B cell (primary cell): ENCODE measurements around the gene FADS1. TPM values are rescaled to one million over a fixed set of nuclear protein-coding genes. Genes with fewer than 3 reads are reported as not detected.

ENCODE experiments used
- ATAC-seq: fragments of 200-7000 bp; cut with Tn5 transposase; one replicate; pipeline ENCODE4 v1.10.0; 2021; ENCODE audit warnings: low read depth, mild to moderate bottlenecking, moderate number of reproducible peaks, moderate library complexity
- CTCF ChIA-PET: fragments of 350-600 bp; sonication (Branson Sonifier 250); formaldehyde crosslinking; loops from one replicate; lab custom pipeline; 2021; ENCODE audit warnings: antibody characterized with exemption, inconsistent platforms; lab: Charles Lee
- POLR2A ChIA-PET: fragments of 350-600 bp; sonication (Branson Sonifier 250); formaldehyde crosslinking; loops from one replicate; lab custom pipeline; 2021; ENCODE audit warnings: antibody characterized with exemption; lab: Charles Lee
- DNase-seq: peaks from one replicate; pipeline ENCODE4 v3.0.0; 2013
- H2AFZ ChIP-seq: 2 replicates; pipeline ENCODE4 v1.6.1; 2012; ENCODE audit warnings: mild to moderate bottlenecking, low read depth, low read length; ENCODE audit not compliant: insufficient read depth, poor library complexity, severe bottlenecking
- H3K27ac ChIP-seq, 2 donors: 1 replicate in 1 of 2; 2 replicates in 1 of 2; pipeline ENCODE4 v1.5.1; 2012 to 2013; ENCODE audit warnings: low read length in 2 of 2, mild to moderate bottlenecking in 2 of 2, moderate library complexity in 1 of 2
- H3K27me3 ChIP-seq, 4 experiments: fragments of 200-600 bp in 1 of 4; sonication (generic) in 1 of 4; replicated peaks in 1 of 4; 1 replicate in 2 of 4; 2 replicates in 2 of 4; pipeline versions ENCODE4 v1.6.1 to v1.7.0; 2013 to 2016; ENCODE audit warnings: low read length in 3 of 4, mild to moderate bottlenecking in 2 of 4, mixed read lengths in 1 of 4, moderate library complexity in 1 of 4; ENCODE audit not compliant: insufficient read depth in 4 of 4, control insufficient read depth in 3 of 4; ENCODE audit errors: control extremely low read depth in 1 of 4
- H3K36me3 ChIP-seq, 2 experiments: replicated peaks in 1 of 2; 1 replicate in 1 of 2; 2 replicates in 1 of 2; pipeline versions ENCODE4 v1.6.1 to v1.7.1; 2013; ENCODE audit warnings: low read length in 1 of 2; ENCODE audit not compliant: insufficient read depth in 2 of 2, control insufficient read depth in 1 of 2; ENCODE audit errors: control extremely low read depth in 1 of 2, extremely low read depth in 1 of 2
- H3K4me1 ChIP-seq, 2 donors: fragments of 200-600 bp in 1 of 2; sonication (generic) in 1 of 2; 1 replicate in 1 of 2; 2 replicates in 1 of 2; pipeline versions ENCODE4 v1.5.1 to v1.6.1; 2013 to 2017; ENCODE audit warnings: low read length in 2 of 2; ENCODE audit not compliant: control insufficient read depth in 2 of 2, insufficient read depth in 2 of 2
- H3K4me2 ChIP-seq: replicated peaks from 2 replicates; pipeline ENCODE3; 2012; ENCODE audit warnings: mild to moderate bottlenecking, low read depth, low read length; ENCODE audit not compliant: poor library complexity, severe bottlenecking
- H3K4me3 ChIP-seq, 5 experiments: fragments of 200-600 bp in 1 of 5; sonication (generic) in 1 of 5; 1 replicate in 3 of 5; 2 replicates in 2 of 5; pipeline versions ENCODE4 v1.5.1 to v1.7.0; 2011 to 2016; ENCODE audit warnings: low read length in 4 of 5, mild to moderate bottlenecking in 4 of 5, low read depth in 2 of 5, control low read depth in 1 of 5, moderate library complexity in 1 of 5; ENCODE audit not compliant: insufficient read depth in 1 of 5; ENCODE audit errors: control extremely low read depth in 1 of 5, extremely low read depth in 1 of 5
- H3K79me2 ChIP-seq: fragments of 200-600 bp; sonication (generic); one replicate; pipeline ENCODE4 v1.6.0; 2016; ENCODE audit warnings: low read length; ENCODE audit not compliant: control insufficient read depth, insufficient read depth
- H3K9ac ChIP-seq: fragments of 200-600 bp; sonication (generic); 2 replicates; pipeline ENCODE4 v1.6.1; 2017; ENCODE audit warnings: mild to moderate bottlenecking, low read length, moderate library complexity
- H3K9me3 ChIP-seq, 3 donors: one replicate each; pipeline versions ENCODE4 v1.6.1 to v1.7.1; 2013; ENCODE audit warnings: low read length in 2 of 3; ENCODE audit not compliant: control insufficient read depth in 2 of 3, insufficient read depth in 1 of 3; ENCODE audit errors: control extremely low read depth in 1 of 3
- H4K20me1 ChIP-seq: 2 replicates; pipeline ENCODE4 v1.6.0; 2012; ENCODE audit warnings: mild to moderate bottlenecking, low read length; ENCODE audit not compliant: insufficient read depth, control insufficient read depth, poor library complexity, severe bottlenecking
- H3K27ac Mint-ChIP-seq: one replicate; pipeline ENCODE4 v1.8.0; 2021; ENCODE audit warnings: mixed read lengths
- H3K27me3 Mint-ChIP-seq: one replicate; pipeline ENCODE4 v1.8.0; 2021; ENCODE audit warnings: mixed read lengths
- H3K4me1 Mint-ChIP-seq: one replicate; pipeline ENCODE4 v1.8.0; 2021; ENCODE audit warnings: mixed read lengths
- H3K4me3 Mint-ChIP-seq: one replicate; pipeline ENCODE4 v1.8.0; 2021; ENCODE audit warnings: mixed read lengths
- H3K9me3 Mint-ChIP-seq: one replicate; pipeline ENCODE4 v1.8.0; 2022; ENCODE audit warnings: mixed read lengths; ENCODE audit not compliant: insufficient read depth
- CTCF ChIP-seq: fragments of 200-600 bp; IDR thresholded peaks from one replicate; pipeline ENCODE4 v1.8.0; 2022; ENCODE audit warnings: antibody characterized with exemption, mild to moderate bottlenecking
- EZH2 ChIP-seq: IDR thresholded peaks from 2 replicates; pipeline ENCODE4 v1.6.1; 2012; ENCODE audit warnings: borderline replicate concordance, low read depth, mild to moderate bottlenecking, moderate library complexity, low read length; ENCODE audit not compliant: insufficient read depth, poor library complexity, severe bottlenecking
- WGBS: methylation state at CpG from one replicate; pipeline ENCODE4 v1.1.5; 2013; ENCODE audit warnings: missing lambda C conversion rate; ENCODE audit not compliant: insufficient coverage; 5-methylcytosine and 5-hydroxymethylcytosine counted together
- intact Hi-C: fragments of 100-400 bp; cut with micrococcal nuclease; formaldehyde crosslinking; loops from one replicate; pipeline ENCODE4 v1.10.0; 2022
- polyA plus RNA-seq: library from polyadenylated mRNA; depleted of rRNA; stranded (reverse); fragments of >200 nt; gene quantifications from 2 replicates; pipeline ENCODE4 v1.2.3, GENCODE V29; 2012
- total RNA-seq, 2 donors: library from RNA; stranded (reverse); fragments of 120-200 nt in 1 of 2; gene quantifications; 1 replicate in 1 of 2; 2 replicates in 1 of 2; pipeline versions ENCODE4 v1.2.3 to v1.2.4, GENCODE V29; 2013 to 2022

Gene FADS1
- total and polyA plus RNA-seq, 2 donors (not counting 1 experiment from before 2014, with no cell fraction given), result 0.39 to 15.6 TPM

DNA sequence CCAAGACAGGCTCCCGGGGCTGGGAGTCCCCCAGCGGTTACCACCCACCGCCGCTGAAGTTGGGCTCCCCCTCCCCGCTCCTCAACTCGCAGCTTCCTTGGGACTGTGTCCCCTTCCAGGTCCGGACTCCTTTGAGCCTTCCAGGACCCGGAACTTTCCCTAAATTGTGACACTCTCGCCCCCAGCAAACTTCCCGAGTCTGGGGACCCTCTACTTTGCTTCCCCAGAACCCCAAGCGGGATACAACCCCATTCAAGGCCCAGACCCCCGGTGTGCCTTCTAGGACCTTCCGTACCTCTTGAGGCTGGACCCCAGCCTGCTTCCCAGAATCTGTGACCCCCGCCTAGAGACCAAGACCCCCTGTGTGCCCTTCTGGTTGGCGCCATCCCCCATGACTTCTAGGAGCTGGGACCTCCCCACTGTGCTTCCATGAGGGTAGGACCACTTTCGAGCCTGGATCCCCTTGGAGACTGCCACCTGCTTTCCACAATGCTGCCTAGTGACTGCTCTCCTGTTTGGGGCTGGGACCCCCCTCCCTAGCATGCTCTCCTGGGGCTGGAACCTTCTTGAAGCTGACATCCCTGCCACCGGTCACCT is 63.8 kb downstream of the FADS1 start:
- intact Hi-C loops, result no loop called here
- WGBS, result 46% methylated on average over 17 of the region's 17 CpGs
- H3K4me1 Mint-ChIP-seq, result peaks cover 14% of the 10 kb centered on the region
- H3K36me3 ChIP-seq, result no peaks in the 10 kb centered on the region
- H3K27ac Mint-ChIP-seq, result no peak overlapping the region
- H3K9ac ChIP-seq, result no peak overlapping the region
- peak overlapping the region in 2 of 5 experiments; percentile 11 to 18 for H3K4me3 ChIP-seq
- H3K27ac ChIP-seq, result no peak overlapping the region
- H3K9me3 ChIP-seq, result peaks cover 0 to 2% (median 0%) of the 10 kb centered on the region in 3 donors
- H4K20me1 ChIP-seq, result no peaks in the 10 kb centered on the region
- DNase-seq, result no peak
- peak overlapping the region; percentile 70 for H3K4me3 Mint-ChIP-seq
- no peak for ATAC-seq
- peak overlapping the region; percentile 56 for H2AFZ ChIP-seq
- ChIA-PET CTCF (interaction anchor here (0.6 to 1.7 kb wide), 4 partner anchors 37 to 474 kb away, joined by 3 to 10 read pairs (median 4); no protein-coding TSS in a partner anchor), POLR2A (no interaction called here)
- H3K79me2 ChIP-seq, result no peaks in the 10 kb centered on the region
- no peak for TF ChIP-seq CTCF
- TF ChIP-seq EZH2, result no peak
- peaks cover 0 to 46% (median 20%) of the 10 kb centered on the region in 4 experiments for H3K27me3 ChIP-seq
- peaks cover 33% of the 10 kb centered on the region for H3K27me3 Mint-ChIP-seq
- H3K4me2 ChIP-seq, result peak overlapping the region; percentile 72
- no peaks in the 10 kb centered on the region for H3K9me3 Mint-ChIP-seq
- peaks cover 12 to 16% of the 10 kb centered on the region in 2 donors for H3K4me1 ChIP-seq
